Mucosa of descending colon (tissue), 3 donors: ENCODE measurements around the gene CLNK. TPM values are rescaled to one million over a fixed set of nuclear protein-coding genes. Genes with fewer than 3 reads are reported as not detected.
"Not testable (repeated sequence)": the region's sequence is repeated elsewhere in the genome, so short reads cannot be mapped to it uniquely, and the experiment has no call there.

Source experiments
- ATAC-seq: fragments of 200-7000 bp; cut with Tn5 transposase; one replicate; pipeline ENCODE4 v1.9.1; 2020; ENCODE audit warnings: mild to moderate bottlenecking, moderate library complexity
- DNase-seq, 3 donors: peaks; one replicate each; pipeline ENCODE4 v3.0.0-alpha.2; 2020
- H3K36me3 ChIP-seq: fragments of 200-600 bp; one replicate; pipeline ENCODE4 v1.8.0; 2021; ENCODE audit warnings: low read depth, mild to moderate bottlenecking
- H3K4me1 ChIP-seq: fragments of 200-600 bp; one replicate; pipeline ENCODE4 v1.8.0; 2021; ENCODE audit warnings: low read depth, mild to moderate bottlenecking
- H3K4me3 ChIP-seq: fragments of 200-600 bp; one replicate; pipeline ENCODE4 v1.8.0; 2021; ENCODE audit warnings: mild to moderate bottlenecking
- H3K9me3 ChIP-seq: fragments of 200-600 bp; one replicate; pipeline ENCODE4 v1.8.0; 2021; ENCODE audit warnings: mild to moderate bottlenecking
- intact Hi-C, 2 donors: fragments of 100-400 bp; cut with DNase I in 1 of 2; cut with micrococcal nuclease in 1 of 2; formaldehyde crosslinking; loops; one replicate each; pipeline versions ENCODE4 v1.11.0 to v1.11.1; 2022; cut with DNase I, micrococcal nuclease
- total RNA-seq, 3 donors: library from RNA; stranded (reverse); fragmentation: NEBNext Ultra II Directional in 2 of 3; extraction: Animal tissue kit (Norgen Biotek cat#: 25700) in 2 of 3; gene quantifications; one replicate each; pipeline versions ENCODE4 v1.2.1 to v1.2.4, GENCODE V29; 2021 to 2023
- TF ChIP-seq, protein P1 (sequence below): fragments of 200-600 bp; IDR thresholded peaks from one replicate; pipeline ENCODE4 v1.8.0; 2022; ENCODE audit warnings: antibody characterized with exemption, mild to moderate bottlenecking
- donor health status: DM: no; HTN: no; CAD: no; lungs with moderate emphysema.
- donor health status: DM: no; HTN: no; CAD: no.
- donor health status: DM: no; HTN: yes; CAD: no.

The CLNK gene
- total RNA-seq, 3 donors from 2014 or later: 0.27 to 0.60 TPM; not detected in 1

DNA sequence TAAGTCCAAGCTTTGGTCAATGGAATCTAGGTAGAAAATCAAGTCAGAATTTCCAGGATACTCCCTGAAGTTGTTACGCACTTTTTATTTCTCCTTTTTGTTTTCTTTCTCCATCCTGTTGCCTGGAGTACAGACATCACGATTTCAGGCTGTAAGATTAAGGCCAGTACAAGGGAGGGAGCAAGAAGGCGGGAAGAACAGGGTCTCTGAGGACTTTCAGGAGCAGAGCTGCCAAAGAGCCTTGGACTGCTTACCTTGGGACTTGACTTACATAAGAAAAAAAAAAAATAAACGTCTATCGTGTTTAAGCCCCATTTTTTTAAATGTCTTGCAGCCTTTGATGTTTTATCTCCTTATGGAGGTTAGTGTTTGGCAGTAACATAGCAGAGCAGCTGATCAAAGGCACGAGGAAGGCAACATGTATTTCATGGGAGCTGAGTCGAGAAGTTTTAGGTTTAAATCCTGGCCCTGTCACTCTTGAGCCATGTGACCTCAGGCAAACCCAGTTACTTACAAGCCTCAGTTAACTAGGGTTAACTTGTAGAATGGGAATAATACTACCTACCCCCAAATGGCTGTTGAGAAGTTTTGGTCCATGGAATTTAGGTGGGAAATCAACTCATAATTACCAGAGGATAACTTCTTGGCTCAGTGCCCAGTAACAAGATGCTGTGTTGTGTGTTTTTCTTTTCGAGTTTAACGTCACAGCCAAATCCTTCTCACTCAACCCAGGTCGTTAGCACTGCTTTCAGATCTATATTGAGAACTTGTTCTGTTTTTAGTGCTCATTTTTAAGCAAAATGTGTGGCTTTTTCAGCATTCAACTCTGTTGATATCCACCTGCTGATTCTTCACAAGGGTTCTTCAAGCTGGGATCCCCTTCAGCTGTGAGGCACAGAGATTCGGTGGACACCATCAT, 106.8 kb downstream of the CLNK start:
- ATAC-seq (no peak), DNase-seq (no peak)
- Histone ChIP-seq H3K36me3 (no peaks in the 10 kb centered on the region), H3K4me1 (no peaks in the 10 kb centered on the region), H3K9me3 (no peaks in the 10 kb centered on the region), H3K4me3 (no peak overlapping the region)
- TF ChIP-seq, protein P1, sequence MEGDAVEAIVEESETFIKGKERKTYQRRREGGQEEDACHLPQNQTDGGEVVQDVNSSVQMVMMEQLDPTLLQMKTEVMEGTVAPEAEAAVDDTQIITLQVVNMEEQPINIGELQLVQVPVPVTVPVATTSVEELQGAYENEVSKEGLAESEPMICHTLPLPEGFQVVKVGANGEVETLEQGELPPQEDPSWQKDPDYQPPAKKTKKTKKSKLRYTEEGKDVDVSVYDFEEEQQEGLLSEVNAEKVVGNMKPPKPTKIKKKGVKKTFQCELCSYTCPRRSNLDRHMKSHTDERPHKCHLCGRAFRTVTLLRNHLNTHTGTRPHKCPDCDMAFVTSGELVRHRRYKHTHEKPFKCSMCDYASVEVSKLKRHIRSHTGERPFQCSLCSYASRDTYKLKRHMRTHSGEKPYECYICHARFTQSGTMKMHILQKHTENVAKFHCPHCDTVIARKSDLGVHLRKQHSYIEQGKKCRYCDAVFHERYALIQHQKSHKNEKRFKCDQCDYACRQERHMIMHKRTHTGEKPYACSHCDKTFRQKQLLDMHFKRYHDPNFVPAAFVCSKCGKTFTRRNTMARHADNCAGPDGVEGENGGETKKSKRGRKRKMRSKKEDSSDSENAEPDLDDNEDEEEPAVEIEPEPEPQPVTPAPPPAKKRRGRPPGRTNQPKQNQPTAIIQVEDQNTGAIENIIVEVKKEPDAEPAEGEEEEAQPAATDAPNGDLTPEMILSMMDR: no peak
- intact Hi-C loops: no loop called here

DNA sequence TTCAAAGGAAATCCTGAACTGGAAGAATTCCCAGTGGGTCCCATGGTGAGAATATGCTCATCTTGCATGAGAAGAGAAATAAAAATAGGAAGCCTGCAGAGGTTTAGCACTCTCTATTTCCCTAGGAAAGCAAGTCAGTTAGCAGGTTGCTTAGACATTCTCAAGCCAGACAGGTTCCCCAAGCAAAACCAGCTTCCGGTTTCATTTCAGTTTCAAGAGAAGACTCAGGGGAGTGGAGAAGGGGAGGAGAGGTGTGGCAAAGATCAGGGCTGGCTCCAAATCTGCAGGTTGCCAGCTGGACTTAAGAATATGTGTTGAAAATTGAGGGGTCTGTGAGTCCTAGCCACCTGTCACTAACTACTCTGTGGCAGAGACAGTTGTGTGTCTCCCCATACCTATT, 107.5 kb downstream of the CLNK start:
- ATAC-seq (no peak), DNase-seq (no peak)
- Histone ChIP-seq H3K36me3 (no peaks in the 10 kb centered on the region), H3K9me3 (no peaks in the 10 kb centered on the region), H3K4me1 (no peaks in the 10 kb centered on the region), H3K4me3 (no peak overlapping the region)
- TF ChIP-seq, protein P1: no peak
- intact Hi-C loops: no loop called here

DNA sequence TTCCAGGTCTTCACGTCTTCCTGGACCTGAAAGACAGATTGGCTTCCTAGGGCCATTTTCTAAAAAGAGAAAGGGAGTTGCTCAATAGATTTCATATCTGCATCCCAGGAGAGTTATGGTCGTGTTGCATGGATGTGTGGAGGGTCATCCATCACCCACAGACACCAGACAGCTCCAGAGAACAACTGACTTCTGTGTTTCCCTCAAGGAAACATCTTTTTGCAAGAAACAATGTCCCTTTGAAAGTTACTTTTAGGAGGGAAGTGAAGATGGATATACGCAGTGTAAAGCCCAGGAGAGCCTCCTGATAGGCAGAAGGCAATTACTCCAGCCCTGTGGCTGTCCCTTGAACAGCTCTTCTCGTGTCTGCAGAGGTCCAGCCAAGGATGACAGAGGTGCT, 108.3 kb downstream of the CLNK start:
- H3K4me1 ChIP-seq: no peaks in the 10 kb centered on the region
- TF ChIP-seq, protein P1: no peak
- no peaks in the 10 kb centered on the region for H3K9me3 ChIP-seq
- H3K36me3 ChIP-seq: no peaks in the 10 kb centered on the region
- intact Hi-C loops: no loop called here
- no peak overlapping the region for H3K4me3 ChIP-seq
- ATAC-seq (no peak), DNase-seq (no peak)

DNA sequence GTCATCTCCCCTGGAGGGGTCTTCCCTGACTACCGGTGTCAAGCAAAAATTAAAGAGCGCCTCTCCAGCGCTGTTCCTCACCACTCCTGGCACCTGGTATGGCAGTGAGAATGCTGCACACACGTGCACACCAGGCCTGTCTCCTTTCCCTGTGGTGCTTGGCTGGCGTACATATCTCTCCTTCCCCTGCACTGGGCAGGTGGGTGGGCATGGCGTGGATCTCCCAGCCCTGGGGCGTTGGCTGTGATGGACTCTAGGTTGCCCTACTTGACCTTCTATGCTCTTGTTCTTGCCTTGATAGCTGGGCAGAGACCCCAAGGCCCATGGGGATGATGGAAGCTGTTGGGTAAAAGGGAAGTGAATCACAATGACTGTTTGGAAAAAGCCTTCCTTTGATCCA, 109.2 kb downstream of the CLNK start:
- H3K9me3 ChIP-seq: no peaks in the 10 kb centered on the region
- ATAC-seq (no peak), DNase-seq (no peak)
- H3K4me3 ChIP-seq: no peak overlapping the region
- intact Hi-C loops: no loop called here
- H3K36me3 ChIP-seq: no peaks in the 10 kb centered on the region
- TF ChIP-seq, protein P1: no peak
- H3K4me1 ChIP-seq: no peaks in the 10 kb centered on the region

DNA sequence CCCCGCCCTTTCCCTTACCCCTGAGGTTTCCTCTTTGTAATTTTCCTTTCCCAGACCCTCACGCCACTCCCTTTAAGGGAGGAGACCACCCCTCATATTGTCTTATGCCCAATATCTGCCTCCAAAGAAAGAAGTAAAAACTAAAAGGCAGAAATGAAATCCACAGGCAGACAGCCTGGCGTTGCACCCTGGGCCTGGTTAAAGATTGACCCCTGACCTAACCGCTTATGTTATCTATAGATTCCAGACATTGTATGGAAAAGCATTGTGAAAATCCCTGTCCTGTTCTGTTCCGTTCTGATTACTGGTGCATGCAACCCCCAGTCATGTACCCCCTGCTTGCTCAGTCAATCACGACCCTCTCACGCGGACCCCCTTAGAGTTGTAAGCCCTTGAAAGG, 110.0 kb downstream of the CLNK start:
- DNase-seq, intact Hi-C loops, H3K36me3 ChIP-seq, H3K4me1 ChIP-seq, ATAC-seq, H3K4me3 ChIP-seq, H3K9me3 ChIP-seq: not testable (repeated sequence)

DNA sequence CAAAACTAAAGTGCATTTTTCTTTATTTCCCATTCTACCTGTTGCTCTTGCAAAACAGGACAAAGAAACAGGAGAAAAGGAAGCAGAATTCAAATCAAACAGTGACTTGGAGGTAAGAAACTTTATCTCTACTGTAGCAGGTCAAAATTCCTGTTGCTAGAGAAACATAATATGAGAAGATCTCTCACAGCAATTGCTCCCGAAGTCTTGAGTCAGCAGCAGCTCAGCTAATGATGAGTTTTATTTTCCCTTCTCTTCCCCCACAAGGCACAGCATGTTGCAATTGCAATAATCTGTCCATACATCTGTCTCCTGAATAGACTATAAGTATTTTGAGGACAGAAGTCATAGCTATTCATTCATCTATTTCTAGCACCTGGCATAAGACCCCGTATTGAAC, 112.7 kb downstream of the CLNK start:
- ATAC-seq (no peak), DNase-seq (no peak)
- intact Hi-C loops: no loop called here
- no peaks in the 10 kb centered on the region for H3K9me3 ChIP-seq
- no peak overlapping the region for H3K4me3 ChIP-seq
- TF ChIP-seq, protein P1: no peak
- no peaks in the 10 kb centered on the region for H3K36me3 ChIP-seq
- no peaks in the 10 kb centered on the region for H3K4me1 ChIP-seq
